Right renal pelvis (tissue), 4 donors: ENCODE data around the gene PIK3R2. TPM values are rescaled to one million over a fixed set of nuclear protein-coding genes. Genes with fewer than 3 reads are reported as not detected.

Experiments used
- polyA plus RNA-seq, 4 donors: library from polyadenylated mRNA; unstranded; fragments of 120-200 nt; gene quantifications; one replicate each; pipeline ENCODE4 v1.2.1, GENCODE V29; 2013; ENCODE audit not compliant: insufficient read length in 4 of 4

The PIK3R2 gene
- polyA plus RNA-seq, 4 donors = 23.1 to 34.3 (median 28.3) TPM

Other genes starting within 250 kb of the PIK3R2 start
- gene CCDC124, start 220.1 kb upstream of the PIK3R2 start, polyA plus RNA-seq = 10 to 100 TPM; 50.8 to 96.8 (median 54.8) TPM
- gene KCNN1, start 186.1 kb upstream of the PIK3R2 start, polyA plus RNA-seq = 1 to 10 TPM; 4.4 to 7.3 (median 4.9) TPM
- 1 to 10 TPM; 4.4 to 5.8 (median 4.7) TPM for gene ARRDC2, start 145.0 kb upstream of the PIK3R2 start, polyA plus RNA-seq
- under 1 TPM; 0.13 to 0.46 (median 0.19) TPM for gene IL12RB1, start 66.2 kb upstream of the PIK3R2 start, polyA plus RNA-seq
- gene MAST3, start 55.4 kb upstream of the PIK3R2 start, polyA plus RNA-seq = 1 to 10 TPM; 3.7 to 5.5 (median 4.8) TPM
- gene IFI30, start 20.6 kb downstream of the PIK3R2 start, polyA plus RNA-seq = 10 to 100 TPM; 14.7 to 21.6 (median 16.5) TPM
- 10 to 100 TPM in 1 of 4 donors, 1 to 10 TPM in 3; 9.2 to 12.9 (median 9.6) TPM for gene MPV17L2, start 40.1 kb downstream of the PIK3R2 start, polyA plus RNA-seq
- gene RAB3A, start 50.9 kb downstream of the PIK3R2 start, polyA plus RNA-seq = 1 to 10 TPM; 3.7 to 6.1 (median 5.4) TPM
- gene PDE4C, start 73.3 kb downstream of the PIK3R2 start, polyA plus RNA-seq = 1 to 10 TPM in 1 of 4 donors, under 1 TPM in 3; 0.37 to 2.3 (median 0.69) TPM
- 1 to 10 TPM; 4.6 to 7.2 (median 5.5) TPM for gene IQCN, start 121.3 kb downstream of the PIK3R2 start, polyA plus RNA-seq
- 100 to 1,000 TPM in 1 of 4 donors, 10 to 100 TPM in 3; 62.4 to 106 (median 80.8) TPM for gene JUND, start 128.5 kb downstream of the PIK3R2 start, polyA plus RNA-seq
- 100 to 1,000 TPM in 1 of 4 donors, 10 to 100 TPM in 3; 80.4 to 119 (median 89.7) TPM for gene LSM4, start 169.9 kb downstream of the PIK3R2 start, polyA plus RNA-seq
- 10 to 100 TPM; 22.2 to 27.7 (median 25.7) TPM for gene PGPEP1, start 187.4 kb downstream of the PIK3R2 start, polyA plus RNA-seq
- gene GDF15, start 233.0 kb downstream of the PIK3R2 start, polyA plus RNA-seq = 10 to 100 TPM in 1 of 4 donors, 1 to 10 TPM in 3; 2.8 to 15.0 (median 6.6) TPM
- 1 to 10 TPM; 1.0 to 1.3 (median 1.2) TPM for gene LRRC25, start 244.5 kb downstream of the PIK3R2 start, polyA plus RNA-seq